HG03460 (cell line): ENCODE results near the gene TNFSF11.

ENCODE experiments used
- ATAC-seq: cut with Tn5 transposase; IDR thresholded peaks from one replicate; pipeline ENCODE4 v1.9.1; 2021; ENCODE audit not compliant: unreplicated experiment

Gene TNFSF11

DNA sequence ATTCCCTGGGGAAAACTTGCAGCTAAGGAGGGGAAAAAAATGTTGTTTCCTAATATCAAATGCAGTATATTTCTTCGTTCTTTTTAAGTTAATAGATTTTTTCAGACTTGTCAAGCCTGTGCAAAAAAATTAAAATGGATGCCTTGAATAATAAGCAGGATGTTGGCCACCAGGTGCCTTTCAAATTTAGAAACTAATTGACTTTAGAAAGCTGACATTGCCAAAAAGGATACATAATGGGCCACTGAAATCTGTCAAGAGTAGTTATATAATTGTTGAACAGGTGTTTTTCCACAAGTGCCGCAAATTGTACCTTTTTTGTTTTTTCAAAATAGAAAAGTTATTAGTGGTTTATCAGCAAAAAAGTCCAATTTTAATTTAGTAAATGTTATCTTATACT is 33.6 kb downstream of the TNFSF11 start:
- no peak for ATAC-seq

DNA sequence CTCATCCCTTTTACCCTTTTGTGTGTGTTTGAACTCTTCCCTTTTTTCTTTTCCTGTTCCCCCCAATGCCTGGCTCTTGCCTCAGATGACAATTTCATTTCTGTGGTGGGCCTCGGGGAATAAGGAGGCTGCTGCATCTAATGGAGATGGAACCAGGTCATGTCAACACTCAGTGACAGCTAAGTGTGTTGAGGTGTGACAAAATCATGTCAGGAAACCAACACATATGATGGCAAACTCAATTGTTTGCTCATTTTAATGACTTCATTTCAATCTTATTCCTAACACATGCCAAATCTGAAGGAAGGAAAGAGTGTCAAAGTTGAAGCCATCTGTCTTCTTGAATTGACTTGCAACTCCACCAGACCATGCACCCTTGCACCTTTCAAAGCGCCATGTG is 36.7 kb downstream of the TNFSF11 start:
- ATAC-seq = no peak

DNA sequence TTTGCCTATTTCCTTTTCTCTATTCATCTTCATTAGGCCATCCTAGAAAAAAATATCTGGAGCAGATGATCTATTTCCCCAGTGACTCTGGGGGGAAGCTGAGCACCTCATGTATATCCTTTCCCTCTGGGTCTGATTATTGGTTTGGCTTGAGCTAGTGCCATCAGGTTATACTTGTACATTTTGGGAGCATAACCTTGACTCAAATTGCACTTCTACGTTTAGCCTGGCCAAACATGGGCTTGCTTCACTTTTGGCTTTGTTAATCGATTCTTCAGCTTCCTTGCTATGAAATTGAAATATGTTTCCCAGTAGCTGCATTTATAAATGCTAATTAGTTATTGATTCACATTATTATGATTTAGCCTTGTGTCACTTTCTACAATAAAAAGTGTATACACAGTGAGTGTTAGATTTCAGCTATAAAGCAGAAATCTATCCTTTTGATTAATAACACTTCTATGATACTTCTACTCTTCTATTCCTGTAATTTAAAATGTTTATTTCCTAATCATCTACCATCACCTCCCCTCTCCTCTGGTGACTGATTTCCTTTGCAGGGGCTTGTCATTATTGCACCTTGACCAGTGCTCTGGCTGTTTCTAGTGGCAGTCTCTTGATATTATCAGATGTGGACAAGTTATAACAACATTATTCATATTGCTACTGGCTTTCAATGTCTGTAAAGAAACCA is 37.3 kb downstream of the TNFSF11 start:
- no peak for ATAC-seq

DNA sequence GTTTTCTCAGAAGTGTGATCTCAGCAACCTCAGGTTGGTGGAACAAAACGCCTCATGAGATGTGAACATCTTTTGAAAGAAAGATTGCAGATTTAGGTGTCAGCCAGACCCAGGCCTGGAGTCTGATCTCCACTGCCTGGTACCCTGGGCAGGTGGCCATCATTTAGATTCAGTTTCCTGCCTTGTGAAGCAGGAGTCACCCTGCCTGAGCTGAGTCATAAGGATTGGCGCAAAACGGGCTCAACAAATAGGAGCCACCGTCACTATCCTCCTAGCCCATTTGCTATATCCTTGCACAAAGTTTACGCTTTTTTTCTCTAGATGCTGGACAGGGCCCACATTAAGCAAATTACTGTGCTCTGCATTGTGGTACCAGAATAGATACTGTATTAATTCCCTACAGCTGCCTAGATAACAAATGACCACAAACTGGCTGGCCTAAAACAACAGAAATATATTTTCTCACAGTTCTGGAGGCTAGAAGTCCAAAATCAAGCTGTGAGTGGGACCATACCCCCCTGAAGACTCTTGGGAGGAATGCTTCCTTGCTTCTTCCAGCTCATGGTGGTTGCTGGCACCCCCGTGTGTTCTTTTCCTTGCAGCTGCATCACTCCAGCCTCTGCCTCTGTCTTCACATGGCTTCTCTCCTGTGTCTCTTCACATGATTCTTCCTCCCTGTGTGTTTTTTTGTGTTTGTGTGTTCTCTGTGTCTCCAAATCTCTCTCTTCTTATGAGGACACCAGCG is 38.2 kb downstream of the TNFSF11 start:
- no peak for ATAC-seq

DNA sequence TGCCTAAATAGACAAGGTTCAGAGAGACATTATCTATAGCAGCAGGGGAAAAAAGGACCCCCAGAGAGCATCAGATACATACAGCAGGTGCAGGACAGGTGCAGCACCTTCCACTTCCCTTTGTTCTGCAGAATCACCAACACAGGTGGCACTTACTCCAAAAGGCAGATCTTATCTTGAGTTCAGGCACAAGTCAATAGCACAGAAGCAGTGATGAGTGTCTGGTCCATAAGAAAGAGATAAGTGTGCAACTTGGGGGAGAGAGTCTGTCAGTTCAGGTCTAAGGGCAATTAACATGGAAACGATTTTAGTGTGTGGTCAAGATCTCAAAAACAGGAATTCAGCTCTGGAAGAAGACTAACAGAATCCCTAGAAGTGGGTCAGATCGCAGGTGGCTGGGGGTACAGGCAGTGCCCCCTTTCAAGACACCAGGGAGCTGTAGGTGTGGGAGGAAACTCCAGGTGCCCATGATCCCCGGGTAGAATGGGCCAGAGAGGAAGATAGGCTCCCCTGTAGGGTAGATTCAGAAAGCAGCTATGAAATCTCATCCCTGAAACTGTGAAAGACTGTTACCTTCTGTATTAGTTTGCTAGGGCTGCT is 40.6 kb downstream of the TNFSF11 start:
- no peak for ATAC-seq

DNA sequence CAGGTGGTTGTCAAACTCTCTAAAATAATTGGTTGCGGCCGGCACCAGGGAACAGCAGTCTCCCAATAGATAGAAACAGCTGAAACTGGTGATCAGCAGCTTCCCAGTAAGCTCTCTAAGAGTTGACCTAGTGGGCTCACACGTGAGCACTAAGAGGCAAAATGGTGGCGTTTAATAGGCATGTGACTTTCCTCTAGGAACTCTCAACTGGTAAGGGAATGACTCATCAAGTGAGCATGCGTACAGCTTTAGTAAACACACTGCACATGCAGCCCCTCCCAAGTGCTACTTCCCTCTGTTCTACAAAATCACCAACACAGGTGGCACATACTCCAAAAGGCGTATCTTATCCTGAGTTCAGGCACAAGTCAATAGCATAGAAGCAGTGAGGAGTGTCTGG is 41.7 kb downstream of the TNFSF11 start:
- no peak for ATAC-seq

DNA sequence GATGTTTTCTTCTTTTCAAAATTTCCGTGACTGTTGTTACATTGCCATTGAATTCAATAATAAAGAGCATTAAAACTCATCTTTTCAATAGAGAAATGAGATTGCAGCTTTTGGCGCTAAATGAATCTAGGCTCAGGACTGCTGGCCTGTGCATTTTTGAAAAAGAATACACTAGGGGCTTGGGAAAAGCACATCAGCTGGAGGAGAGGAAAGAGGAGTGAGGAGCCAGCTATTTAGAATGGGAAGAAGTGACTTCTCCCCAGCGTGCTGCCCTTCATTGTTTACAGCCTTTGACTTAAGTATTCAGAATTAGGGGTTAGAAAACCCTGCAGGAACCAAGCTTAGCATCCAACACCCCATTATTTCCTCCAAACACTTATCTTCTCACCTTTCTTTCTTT is 43.3 kb downstream of the TNFSF11 start:
- no peak for ATAC-seq

DNA sequence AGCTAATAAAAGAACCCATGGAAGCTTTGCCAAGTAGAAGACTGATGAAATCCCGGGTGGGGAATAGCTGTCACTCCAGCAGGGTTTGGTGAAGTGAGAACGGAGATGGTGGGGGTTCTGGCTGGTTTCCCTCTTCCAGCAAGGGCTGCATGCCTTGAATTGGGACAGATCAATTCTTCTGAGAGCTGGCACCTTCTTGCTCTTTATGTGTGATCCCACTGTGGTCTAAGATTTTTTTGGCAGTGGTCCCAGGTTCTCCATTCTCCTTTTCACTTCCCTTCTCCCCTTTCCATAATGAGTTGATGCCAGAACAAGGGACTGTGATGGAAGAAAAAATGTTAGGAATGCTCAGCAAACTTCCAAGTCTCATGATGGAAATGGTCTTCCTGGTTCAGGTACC is 50.0 kb downstream of the TNFSF11 start:
- no peak for ATAC-seq

DNA sequence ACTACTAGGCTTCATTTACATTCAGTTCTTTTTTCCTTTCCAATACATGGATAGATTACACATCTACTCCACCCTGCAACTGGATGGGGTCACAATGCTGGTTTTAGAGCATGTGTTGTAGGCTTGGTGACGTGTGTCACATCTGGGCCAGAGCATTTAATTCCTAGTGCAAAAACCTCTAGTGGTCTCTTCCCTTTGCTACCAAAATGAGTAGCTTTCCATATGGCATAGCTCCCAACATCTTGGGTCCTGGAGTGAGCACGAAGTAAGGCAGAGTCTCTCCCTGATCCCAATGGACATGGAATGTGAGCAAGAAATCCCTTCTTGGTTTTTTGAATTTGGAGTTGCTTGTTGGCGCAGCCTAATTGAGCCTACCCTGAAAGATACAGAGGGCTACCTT is 51.7 kb downstream of the TNFSF11 start:
- no peak for ATAC-seq

DNA sequence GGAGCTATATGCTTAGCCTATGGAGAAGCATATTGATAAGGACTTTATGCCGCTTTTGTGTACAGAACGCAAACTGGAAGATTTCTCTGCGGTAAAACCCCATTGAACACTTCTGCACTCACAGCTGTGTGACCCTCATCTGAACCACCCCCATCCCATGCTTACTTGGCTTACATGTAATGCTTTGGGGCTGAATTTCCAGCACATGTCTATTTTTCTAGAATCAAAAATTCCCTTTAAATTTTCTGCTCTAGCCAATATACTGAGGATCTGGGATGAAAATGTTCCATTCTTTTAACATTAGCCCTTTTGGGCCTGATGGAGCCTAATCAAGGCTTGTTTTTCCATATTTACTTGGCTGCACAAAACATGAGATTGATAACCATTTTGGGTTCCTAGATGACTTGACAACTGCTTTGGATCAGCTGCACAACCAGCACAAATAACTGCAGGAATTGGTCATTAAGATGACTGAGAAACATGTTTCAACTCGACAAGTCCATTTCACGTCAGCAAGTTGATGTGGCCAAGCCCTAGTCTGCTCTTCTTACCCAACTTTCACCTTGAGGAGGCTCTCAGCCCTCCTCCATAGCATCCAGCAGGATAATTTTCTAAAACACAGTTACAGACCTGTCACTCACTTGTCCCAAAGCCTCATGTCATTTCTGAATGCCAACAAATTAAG is 52.4 kb downstream of the TNFSF11 start:
- ATAC-seq = no peak

DNA sequence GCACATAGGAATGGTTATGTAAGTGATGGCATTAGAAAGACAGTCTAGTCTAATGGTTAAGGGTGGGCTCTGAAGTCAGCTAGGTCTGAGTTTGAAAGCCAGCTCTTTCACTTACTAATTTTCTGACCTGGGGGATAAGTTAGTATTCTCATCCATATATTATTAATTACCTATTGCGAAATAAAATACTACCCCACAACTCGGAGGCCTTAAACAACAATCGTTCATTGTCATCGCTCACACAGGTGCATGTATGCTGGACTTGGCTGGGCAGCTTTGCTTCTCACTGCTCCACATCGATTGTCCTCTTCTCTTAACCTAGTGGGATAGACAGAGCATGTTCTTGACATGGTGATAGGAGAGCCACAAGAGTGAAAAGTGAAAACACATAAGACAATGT is 54.7 kb downstream of the TNFSF11 start:
- ATAC-seq = no peak

DNA sequence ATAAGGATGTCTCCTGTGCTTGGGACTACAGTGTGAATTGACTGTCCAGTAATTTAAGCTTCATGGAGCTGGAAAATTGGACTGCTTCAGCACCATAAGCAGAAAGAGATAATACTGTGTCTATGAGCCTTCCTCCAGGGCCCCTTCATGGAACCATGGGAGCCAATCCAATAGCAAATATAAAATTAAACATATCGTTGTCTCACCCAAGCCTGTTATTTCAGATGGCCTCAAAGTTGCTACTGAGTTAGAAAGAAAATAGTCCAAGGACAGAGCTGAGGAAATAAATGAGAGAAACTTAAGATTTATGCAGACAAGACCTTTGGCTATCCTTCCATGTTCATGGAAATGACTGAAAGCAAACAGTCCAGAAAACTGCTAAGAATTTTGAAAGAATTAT is 57.2 kb downstream of the TNFSF11 start:
- ATAC-seq = no peak

DNA sequence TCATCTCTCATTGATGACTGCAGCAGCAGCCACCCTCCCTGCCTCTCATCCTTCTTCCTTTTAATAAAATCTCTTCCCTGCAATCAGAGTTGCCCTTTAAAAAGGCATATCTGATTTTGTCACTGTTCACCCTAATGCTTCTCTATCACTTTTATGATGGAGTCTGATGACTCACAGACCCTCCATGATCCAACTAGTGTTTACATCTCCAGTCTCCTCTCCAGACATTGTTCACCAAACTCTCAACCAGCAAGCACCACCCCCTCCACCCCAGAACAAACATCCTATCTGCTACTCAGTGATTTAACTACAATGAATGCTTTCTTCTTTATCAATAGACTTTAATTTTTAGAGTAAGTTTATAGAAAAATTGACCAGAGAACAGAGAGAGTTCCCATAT is 59.5 kb downstream of the TNFSF11 start:
- ATAC-seq = no peak

DNA sequence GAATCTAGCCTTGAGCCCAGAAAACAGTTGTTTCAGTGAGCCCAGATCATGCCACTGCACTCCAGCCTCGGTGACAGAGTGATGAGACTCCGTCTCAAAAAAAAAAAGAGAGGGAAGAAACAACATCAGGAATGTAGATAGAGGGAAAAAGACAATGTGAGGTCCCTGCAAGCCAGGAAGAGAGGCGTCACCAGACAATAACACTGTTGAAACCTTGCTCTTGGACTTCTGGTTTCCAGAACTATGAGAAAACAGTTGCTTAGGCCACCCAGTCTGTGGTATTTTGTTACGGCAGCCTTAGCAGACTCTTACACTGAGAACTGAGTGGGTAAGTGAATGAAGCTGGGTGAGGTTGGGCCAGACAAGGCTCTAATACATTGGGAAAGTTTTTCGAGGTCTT is 64.1 kb downstream of the TNFSF11 start:
- ATAC-seq = no peak

DNA sequence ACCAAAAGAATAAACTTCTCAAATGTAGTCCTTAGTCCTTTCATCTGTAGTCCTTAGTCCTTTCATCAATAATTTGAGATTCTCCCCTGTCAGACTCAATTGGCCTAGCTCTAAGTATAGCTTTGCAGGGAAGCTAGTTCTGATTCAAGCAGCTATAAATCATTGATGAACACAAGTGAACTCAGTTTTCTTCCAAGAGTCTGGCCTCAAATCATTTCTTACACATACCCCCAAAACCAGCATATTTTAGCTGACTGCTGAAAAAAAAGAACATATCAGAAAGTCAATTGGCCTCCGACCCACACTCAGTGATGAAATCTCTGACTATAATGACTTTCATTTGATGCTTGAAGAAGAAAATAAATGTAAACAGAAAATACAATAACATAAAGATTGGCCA is 64.9 kb downstream of the TNFSF11 start:
- no peak for ATAC-seq

DNA sequence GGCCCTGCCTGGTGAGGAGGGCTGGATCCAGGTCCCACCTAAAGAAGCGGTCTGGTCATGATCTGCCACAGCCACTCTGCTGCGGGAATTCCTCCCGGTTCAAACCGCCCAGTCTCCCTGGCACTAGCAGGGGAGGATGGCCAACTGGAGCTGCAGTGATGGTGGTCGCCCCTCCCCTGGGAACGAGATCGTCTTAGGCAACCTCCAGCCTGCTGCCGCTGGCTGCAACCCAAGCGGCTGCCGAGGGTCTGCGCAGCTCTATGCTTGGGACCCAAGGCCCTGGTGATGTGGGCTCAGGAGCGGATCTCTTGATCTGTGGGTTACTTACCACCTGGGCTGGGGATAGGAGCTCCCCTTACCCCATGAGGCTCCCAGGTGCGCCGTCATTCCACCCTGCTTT is 69.1 kb downstream of the TNFSF11 start:
- no peak for ATAC-seq

DNA sequence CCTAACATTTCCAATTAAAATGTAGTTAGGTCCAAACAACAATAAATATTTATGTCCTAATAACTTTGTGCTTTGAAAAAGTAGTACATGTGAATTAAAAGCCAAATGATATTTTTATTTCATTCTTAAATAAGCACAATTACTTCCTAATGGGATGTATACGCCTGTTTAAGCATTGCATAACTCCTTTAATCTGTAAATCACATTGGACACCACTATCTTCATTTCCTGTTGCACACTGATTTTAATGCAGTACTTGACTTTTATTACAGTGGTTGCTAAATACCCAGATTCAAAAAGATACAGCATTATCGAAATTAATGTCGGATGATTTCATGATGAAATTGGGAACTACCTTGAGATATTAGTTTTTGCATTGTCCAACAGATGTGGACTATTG is 70.9 kb downstream of the TNFSF11 start:
- no peak for ATAC-seq

DNA sequence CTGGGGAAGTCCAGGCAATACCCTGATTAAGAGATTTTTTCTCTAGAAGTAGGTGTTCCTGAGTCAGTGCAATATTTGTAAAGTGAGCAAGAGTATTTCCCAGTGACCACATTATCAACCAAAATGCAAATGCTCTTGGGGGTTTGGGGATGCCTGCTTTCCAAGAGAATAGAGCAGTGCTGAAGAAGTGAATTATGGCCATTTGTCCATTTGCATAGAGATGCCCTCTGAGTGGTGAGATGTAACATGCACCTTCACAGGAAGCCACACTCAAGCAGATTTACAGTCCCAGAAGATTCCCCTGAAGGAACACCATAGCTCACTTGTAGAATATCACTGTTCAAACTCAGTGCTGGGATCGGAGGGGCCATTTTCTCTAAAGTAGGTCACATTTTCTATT is 71.8 kb downstream of the TNFSF11 start:
- no peak for ATAC-seq

DNA sequence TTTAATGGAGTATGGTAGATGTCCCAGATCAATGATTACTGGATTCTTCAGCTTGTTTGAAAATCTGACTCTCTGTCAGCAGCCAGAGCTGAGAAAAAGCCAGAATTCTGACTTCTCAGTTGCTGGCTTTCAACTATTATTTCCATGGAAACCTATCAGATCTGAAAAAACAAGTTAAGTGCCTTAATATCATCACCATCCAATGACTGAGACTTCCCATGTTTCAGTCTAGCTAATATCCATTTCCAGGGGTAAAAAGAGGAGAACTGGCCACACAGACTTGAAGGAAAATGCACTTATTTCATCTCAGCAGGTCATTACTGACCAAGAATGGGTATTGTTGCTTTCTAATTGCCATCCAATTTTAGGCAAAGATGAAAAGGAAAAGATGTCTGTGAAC is 75.2 kb downstream of the TNFSF11 start:
- no peak for ATAC-seq

DNA sequence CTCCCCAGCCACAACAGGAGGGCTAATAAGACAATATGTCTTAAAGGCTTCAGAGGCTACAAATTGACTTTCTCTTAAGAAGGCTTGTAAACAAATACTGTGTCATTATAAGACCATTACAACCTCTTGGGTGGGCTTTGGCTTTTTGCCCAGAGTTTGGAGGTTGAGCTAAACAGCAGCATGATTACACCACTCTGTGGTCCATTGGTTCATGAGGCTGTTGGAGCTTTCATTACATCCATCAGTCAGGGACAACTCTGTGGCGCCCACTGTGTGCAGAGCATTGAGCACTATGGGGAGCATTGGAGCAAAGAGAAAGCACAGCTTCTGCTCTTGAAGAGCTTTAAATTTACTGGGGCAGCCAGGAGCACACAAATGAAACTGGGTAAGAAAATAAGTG is 75.9 kb downstream of the TNFSF11 start:
- ATAC-seq = no peak

DNA sequence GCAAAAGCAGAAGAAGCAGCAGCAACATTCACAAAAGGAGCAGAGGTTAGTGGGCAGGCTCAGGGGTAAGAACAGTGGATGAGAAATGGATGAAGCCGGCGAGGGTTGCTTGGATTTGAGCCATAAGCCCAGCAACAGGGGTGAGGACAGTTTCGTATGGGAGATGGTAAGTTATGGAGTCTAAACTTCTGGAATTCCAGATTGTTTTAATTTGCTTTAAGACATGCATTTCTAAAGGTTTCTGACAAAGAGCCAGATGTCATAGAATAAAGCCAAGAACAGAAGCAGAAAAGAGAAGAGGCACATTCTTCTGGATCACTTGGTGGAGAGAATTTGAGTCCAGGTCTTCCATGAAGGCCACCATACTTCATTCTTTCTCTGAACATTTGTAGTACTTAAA is 76.6 kb downstream of the TNFSF11 start:
- ATAC-seq = no peak
